Ishikawa (cell line): ENCODE data around the gene WASHC3.

Source experiments
- CEBPB ChIP-seq: IDR thresholded peaks from 2 replicates; pipeline ENCODE4 v1.6.1; 2012
- CREB1 ChIP-seq: IDR thresholded peaks from 2 replicates; pipeline ENCODE4 v1.6.1; 2012; ENCODE audit warnings: low read depth
- EGR1 ChIP-seq: IDR thresholded peaks from 2 replicates; pipeline ENCODE4 v1.6.1; 2012
- EP300 ChIP-seq: IDR thresholded peaks from 2 replicates; pipeline ENCODE4 v1.6.1; 2012; ENCODE audit warnings: borderline replicate concordance
- FOXM1 ChIP-seq: IDR thresholded peaks from 2 replicates; pipeline ENCODE4 v1.6.1; 2012; ENCODE audit warnings: low read depth, borderline replicate concordance
- MAX ChIP-seq: IDR thresholded peaks from 2 replicates; pipeline ENCODE4 v1.6.1; 2012
- NFIC ChIP-seq: IDR thresholded peaks from 2 replicates; pipeline ENCODE4 v1.6.1; 2012
- RAD21 ChIP-seq: IDR thresholded peaks from 2 replicates; pipeline ENCODE4 v1.6.1; 2012; ENCODE audit warnings: low read depth
- REST ChIP-seq: IDR thresholded peaks from 2 replicates; pipeline ENCODE4 v1.6.1; 2012; ENCODE audit warnings: low read depth, mild to moderate bottlenecking
- TAF1 ChIP-seq: IDR thresholded peaks from 2 replicates; pipeline ENCODE4 v1.6.1; 2012; ENCODE audit warnings: low read depth, mild to moderate bottlenecking
- TCF12 ChIP-seq: IDR thresholded peaks from 2 replicates; pipeline ENCODE4 v1.6.1; 2012; ENCODE audit warnings: low read depth
- TEAD4 ChIP-seq: IDR thresholded peaks from 2 replicates; pipeline ENCODE4 v1.6.1; 2012
- YY1 ChIP-seq: IDR thresholded peaks from 2 replicates; pipeline ENCODE4 v1.6.1; 2012; ENCODE audit warnings: low read depth
- ZBTB7A ChIP-seq: IDR thresholded peaks from 2 replicates; pipeline ENCODE4 v1.6.1; 2012; ENCODE audit warnings: low read depth
- TF ChIP-seq, protein P1 (sequence below): IDR thresholded peaks from 2 replicates; pipeline ENCODE4 v1.6.1; 2012

Gene WASHC3

GRCh38 chr12:102029141-102029540 lies 32.6 kb downstream of the WASHC3 start:
- no peak for TF ChIP-seq TCF12
- no peak for TF ChIP-seq FOXM1
- no peak for TF ChIP-seq RAD21
- TF ChIP-seq YY1: no peak
- no peak for TF ChIP-seq REST
- TF ChIP-seq TEAD4: no peak
- no peak for TF ChIP-seq EGR1
- TF ChIP-seq ZBTB7A: no peak
- no peak for TF ChIP-seq TAF1
- no peak for TF ChIP-seq NFIC
- TF ChIP-seq CREB1: no peak
- no peak for TF ChIP-seq CEBPB
- TF ChIP-seq EP300: no peak
- no peak for TF ChIP-seq MAX
- TF ChIP-seq, protein P1, sequence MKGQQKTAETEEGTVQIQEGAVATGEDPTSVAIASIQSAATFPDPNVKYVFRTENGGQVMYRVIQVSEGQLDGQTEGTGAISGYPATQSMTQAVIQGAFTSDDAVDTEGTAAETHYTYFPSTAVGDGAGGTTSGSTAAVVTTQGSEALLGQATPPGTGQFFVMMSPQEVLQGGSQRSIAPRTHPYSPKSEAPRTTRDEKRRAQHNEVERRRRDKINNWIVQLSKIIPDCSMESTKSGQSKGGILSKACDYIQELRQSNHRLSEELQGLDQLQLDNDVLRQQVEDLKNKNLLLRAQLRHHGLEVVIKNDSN: no peak

DNA sequence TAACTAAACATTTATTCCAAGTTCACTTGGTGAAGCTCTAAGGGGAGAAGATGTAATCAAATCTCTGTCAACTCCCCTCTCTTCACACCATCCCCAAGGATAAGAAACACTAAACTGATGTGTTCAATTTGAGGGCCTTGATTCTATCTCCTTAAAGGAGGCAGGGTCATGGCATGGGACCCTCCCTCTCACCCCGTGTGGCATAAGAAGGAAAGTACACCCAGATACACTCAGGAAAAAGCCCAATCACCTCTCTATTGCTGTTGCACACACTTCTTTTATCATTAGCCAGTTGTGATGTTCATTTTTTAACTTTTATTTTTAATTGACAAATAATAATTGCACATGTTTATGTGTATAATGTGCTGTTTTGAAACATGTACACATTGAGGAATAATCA lies 35.1 kb downstream of the WASHC3 start:
- TF ChIP-seq RAD21 (no peak), TEAD4 (no peak), CREB1 (no peak), CEBPB (no peak), TCF12 (no peak), ZBTB7A (no peak), TAF1 (no peak), YY1 (no peak), NFIC (no peak), EP300 (no peak), FOXM1 (no peak), MAX (no peak), REST (no peak), EGR1 (no peak)
- TF ChIP-seq, protein P1: no peak

- TF ChIP-seq EGR1: no peak
- no peak for TF ChIP-seq ZBTB7A
- TF ChIP-seq NFIC: no peak
- no peak for TF ChIP-seq TAF1
- TF ChIP-seq EP300: no peak
- TF ChIP-seq TEAD4: no peak
- TF ChIP-seq CREB1: no peak
- no peak for TF ChIP-seq CEBPB
Measured at GRCh38 chr12:102024765-102025164, 37.0 kb downstream of the WASHC3 start.

DNA sequence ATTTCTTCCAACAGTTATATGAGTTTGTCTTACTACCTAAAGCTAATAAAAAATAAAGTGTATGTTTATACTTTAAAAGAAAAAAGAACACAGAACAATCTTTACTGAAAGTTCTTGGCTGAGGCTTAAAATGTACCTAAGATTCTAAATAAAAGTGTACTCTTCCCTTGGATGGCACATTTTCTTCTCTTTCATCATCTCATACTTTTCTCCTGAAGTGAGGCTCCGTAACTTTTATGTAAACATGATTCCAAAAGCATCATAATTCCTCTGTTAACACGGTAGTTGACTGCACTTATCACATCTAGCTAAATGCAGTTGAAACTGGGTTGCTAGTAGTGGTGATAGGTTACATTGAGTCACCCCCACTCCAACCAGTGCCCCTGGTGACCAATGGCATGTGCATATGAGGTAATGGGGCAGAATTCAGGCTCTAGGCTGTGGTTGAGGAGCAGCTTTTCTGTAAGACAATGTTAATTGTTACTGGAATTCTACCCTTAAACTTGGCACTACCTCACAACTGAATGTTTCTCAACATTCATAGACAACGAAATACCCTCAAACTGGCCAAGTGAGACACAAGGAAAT lies 38.4 kb downstream of the WASHC3 start:
- TF ChIP-seq FOXM1: no peak
- no peak for TF ChIP-seq CREB1
- TF ChIP-seq TEAD4: no peak
- TF ChIP-seq TCF12: no peak
- no peak for TF ChIP-seq REST
- TF ChIP-seq CEBPB: no peak
- TF ChIP-seq, protein P1: no peak
- TF ChIP-seq MAX: no peak
- TF ChIP-seq EP300: no peak
- no peak for TF ChIP-seq ZBTB7A
- TF ChIP-seq YY1: no peak
- TF ChIP-seq TAF1: no peak
- TF ChIP-seq NFIC: no peak
- no peak for TF ChIP-seq EGR1
- TF ChIP-seq RAD21: no peak
